ENCODE measurements around the gene PKD1. TPM values are rescaled to one million over a fixed set of nuclear protein-coding genes. Genes with fewer than 3 reads are reported as not detected.
A peak's percentile ranks its signal among the peaks of the same experiment; 100 is the strongest.

The PKD1 gene
- total RNA-seq, 1 donor from 2014 or later: 34.8 TPM

- no peak for ATAC-seq
These were observed 48.6 kb downstream of the PKD1 start for GRCh38 chr16:2086812-2087747.

GRCh38 chr16:2086106-2086742, 49.5 kb downstream of the PKD1 start:
- no peak for ATAC-seq

GRCh38 chr16:2085669-2086068, 50.0 kb downstream of the PKD1 start:
- no peak for ATAC-seq

- ATAC-seq: no peak
These were observed 50.6 kb downstream of the PKD1 start for GRCh38 chr16:2084895-2085625.

GRCh38 chr16:2083876-2084780, 51.6 kb downstream of the PKD1 start:
- no peak for ATAC-seq

- no peak for ATAC-seq
These were observed 52.3 kb downstream of the PKD1 start for GRCh38 chr16:2083409-2083808.

- ATAC-seq: no peak
These were observed 52.7 kb downstream of the PKD1 start for GRCh38 chr16:2082983-2083364.

GRCh38 chr16:2082171-2082982, 53.3 kb downstream of the PKD1 start:
- peak; percentile 77 for ATAC-seq

GRCh38 chr16:2081201-2082084, 54.3 kb downstream of the PKD1 start:
- ATAC-seq: peak; percentile 11

GRCh38 chr16:2079991-2080390, 55.7 kb downstream of the PKD1 start:
- ATAC-seq: no peak

GRCh38 chr16:2079311-2079800, 56.3 kb downstream of the PKD1 start:
- no peak for ATAC-seq

- no peak for ATAC-seq
These were observed 57.0 kb downstream of the PKD1 start for GRCh38 chr16:2078691-2079090.

- ATAC-seq: no peak
These were observed 57.6 kb downstream of the PKD1 start for GRCh38 chr16:2078096-2078495.

- no peak for ATAC-seq
These were observed 58.0 kb downstream of the PKD1 start for GRCh38 chr16:2077696-2078095.

- ATAC-seq: no peak
These were observed 58.7 kb downstream of the PKD1 start for GRCh38 chr16:2077016-2077415.

GRCh38 chr16:2076072-2076865, 59.4 kb downstream of the PKD1 start:
- no peak for ATAC-seq

- no peak for ATAC-seq
These were observed 60.1 kb downstream of the PKD1 start for GRCh38 chr16:2075631-2076030.

GRCh38 chr16:2074071-2074470, 61.6 kb downstream of the PKD1 start:
- ATAC-seq: no peak

GRCh38 chr16:2072926-2073325, 62.8 kb downstream of the PKD1 start:
- no peak for ATAC-seq

All from esophagus mucosa (tissue), 1 donor.